ENCODE results near the gene PSMD12.
A peak's percentile ranks its signal among the peaks of the same experiment; 100 is the strongest.
"Not testable (repeated sequence)": the region's sequence is repeated elsewhere in the genome, so short reads cannot be mapped to it uniquely, and the experiment has no call there.

Gene PSMD12

DNA sequence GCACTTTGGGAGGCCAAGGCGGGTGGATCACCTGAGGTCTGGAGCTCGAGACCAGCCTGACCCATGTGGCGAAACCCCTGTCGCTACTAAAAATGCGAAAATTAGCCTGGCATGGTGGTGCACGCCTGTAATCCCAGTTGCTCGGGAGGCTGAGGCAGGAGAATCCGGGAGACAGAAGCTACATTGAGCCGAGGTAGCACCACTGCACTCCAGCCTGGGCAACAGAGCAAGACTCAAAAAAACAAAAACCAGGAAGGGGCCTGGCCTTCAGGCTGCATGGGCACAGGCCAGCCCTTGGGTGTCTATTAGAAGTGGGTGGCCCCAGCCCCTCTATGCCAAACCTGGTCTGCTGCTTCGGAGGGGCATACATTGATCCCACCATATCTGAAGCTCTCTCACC, 56.0 kb downstream of the PSMD12 start:
- DNase-seq (ENCODE audit: low read depth) = no peak

DNA sequence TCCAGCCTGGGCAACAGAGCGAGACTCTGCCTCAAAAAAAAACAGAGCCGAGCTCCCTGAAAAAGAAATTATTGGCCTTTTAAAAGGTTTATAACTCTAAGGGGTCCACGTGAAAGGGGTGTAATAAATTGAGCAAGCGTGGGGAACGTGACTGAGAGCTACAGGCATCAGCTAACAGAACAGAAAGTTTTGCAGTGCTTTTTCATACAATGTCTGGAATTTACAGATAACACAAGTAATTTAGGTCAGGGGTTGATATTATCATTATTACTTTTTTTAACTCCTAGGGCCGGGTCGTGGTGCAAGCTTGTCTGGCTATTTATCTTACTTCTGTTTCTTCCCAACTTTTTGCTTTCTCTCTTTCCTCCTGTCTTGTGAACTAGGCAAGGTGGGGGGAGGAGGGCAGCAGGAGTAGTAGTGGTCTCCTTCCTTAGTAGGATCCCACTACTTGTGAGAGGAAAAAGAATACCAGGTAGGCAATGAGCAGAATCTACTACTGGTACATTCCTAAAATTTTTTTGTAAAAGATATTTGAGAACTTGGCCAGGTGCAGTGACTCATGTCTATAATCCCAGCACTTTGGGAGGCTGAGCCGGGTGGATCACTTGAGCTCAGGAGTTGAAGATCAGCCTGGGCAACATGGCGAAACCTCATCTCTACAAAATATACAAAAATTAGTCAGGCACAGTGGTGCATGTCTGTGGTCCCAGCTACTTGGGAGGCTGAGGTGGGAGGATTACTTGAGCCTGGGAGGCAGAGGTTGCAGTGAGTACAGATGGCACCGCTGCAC, 60.7 kb downstream of the PSMD12 start:
- DNase-seq (ENCODE audit: low read depth) = not testable (repeated sequence)

DNA sequence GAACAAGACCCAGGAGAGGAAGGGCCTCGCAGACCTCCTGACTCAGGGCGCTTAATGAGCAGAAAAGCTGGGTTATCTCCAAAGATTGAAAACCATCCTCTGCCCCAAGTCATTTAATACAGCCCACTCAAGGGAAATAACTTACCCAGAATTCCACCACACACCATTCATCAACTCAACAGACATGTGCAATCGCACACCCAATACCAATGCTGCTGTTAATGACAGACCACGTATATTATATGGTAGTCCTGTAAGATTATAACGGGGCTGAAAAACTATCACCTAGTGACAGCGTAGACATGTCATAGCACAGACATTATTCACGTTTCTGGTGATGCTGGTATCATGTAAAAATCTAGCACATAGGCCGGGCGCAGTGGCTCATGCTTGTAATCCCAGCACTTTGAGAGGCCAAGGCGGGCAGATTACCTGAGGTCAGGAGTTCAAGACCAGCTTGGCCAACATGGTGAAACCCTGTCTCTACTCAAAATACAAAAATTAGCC, 68.9 kb downstream of the PSMD12 start:
- no peak for DNase-seq (ENCODE audit: low read depth)

DNA sequence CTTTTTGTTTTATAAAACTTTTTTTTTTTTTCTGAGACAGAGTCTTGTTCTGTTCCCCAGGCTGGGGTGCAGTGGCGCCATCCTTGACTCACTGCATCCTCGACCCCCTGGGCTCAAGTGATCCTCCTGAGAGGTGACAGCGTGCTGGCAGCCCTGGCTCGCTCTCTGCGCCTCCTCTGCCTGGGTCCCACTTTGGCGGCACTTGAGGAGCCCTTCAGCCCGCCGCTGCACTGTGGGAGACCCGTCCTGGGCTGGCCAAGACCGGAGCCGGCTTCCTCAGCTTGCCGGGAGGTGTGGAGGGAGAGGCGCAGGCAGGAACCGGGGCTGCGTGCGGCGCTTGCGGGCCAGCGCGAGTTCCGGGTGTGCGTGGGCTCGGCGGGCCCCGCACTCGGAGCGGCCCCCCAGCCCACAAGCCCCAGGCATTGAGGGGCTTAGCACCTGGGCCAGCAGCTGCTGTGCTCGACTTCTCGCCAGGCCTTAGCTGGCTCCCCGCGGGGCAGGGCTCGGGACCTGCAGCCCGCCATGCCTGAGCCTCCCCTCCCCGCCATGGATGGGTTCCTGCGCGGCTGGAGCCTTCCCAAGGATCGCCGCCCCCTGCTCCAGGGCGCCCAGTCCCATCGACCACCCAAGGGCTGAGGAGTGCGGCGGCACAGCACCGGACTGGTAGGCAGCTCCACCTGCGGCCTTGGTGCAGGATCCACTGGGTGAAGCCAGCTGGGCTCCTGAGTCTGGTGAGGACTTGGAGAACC, 71.8 kb downstream of the PSMD12 start:
- no peak for DNase-seq (ENCODE audit: low read depth)

DNA sequence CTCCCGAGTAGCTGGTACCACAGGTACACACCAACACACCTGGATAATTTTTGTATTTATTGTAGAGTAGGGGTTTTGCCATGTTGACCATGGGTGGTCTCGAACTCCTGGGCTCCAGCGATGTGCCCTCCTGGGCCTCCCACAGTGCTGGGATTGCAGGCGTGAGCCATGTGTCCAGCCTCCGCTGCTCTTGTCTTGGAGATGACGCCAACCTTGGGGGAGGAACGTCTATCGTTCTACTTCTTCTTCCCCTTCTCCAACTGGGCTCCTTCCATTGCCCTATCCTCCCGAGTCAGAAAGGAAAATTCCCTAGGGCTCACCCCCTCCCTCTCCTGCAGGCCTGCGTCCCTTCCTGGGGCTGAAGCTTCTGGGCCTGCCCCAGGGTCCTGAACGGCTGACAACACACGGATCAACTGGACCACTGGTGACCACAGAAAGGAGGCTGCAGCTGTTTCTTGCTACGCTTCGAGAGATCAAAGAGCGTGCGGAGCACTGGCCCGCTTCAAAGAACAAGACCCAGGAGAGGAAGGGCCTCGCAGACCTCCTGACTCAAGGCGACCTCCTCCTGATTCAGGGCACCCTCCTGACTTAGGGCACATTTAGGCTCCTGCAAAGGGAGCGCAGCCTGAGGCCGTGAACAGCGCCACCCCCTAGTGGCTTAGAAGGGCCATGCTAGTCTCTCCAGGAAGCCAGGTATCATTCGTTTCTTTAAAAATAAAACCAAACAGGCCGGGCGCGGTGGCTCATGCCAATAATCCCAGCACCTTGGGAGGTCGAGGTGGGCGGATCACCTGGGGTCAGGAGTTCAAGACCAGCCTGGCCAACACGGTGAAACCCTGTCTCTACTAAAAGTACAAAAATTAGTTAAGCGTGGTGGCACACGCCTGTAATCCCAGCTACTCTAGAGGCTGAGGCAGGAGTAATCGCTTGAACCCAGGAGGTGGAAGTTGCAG, 72.8 kb downstream of the PSMD12 start:
- peak; percentile 52 for DNase-seq (ENCODE audit: low read depth)

DNA sequence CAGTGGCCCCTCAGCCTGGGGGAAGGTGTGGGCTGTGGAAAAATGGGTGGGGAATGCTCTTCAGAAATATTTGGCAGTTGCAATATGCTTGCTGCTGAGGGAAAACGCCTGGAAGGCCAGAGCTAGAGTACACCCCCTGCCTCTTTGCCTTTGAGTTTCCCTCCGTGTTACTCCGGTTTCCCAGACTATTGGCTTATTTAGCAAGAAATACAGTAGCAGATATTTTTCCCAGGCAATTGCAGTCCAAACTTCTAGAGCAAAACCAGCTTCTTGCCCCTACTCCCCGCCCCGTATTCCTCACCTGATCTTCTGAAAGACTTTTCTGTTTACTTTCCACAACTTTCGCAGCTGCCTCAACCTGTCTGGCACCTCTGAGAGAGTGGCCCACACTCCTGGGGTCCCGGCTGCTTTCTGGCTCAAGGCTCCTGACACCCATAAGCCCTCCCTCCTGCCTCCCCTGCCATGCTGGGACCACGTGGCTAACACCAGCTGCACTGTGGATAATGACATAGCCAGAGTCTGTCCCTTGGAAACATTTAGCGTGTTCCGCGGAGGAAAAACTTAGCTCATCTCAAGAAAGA, 75.6 kb downstream of the PSMD12 start:
- DNase-seq (ENCODE audit: low read depth) = no peak

DNA sequence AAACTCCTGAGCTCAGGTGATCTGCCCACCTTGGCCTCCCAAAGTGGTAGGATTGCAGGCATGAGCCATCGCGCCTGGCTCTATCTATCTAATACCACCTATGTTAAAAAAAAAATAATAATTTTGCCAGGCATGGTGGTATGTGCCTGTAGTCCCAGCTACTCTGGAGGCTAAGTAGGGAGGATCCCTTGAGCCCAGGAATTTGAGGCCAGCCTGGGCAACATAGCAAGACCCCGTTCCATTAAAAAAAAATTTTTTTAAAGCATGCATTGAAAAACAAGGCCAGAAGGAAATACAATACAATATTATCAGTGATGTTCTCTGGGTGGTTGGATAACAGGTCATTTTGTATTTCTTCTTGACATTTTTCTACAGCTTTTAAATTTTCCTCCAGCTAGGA, 76.1 kb downstream of the PSMD12 start:
- no peak for DNase-seq (ENCODE audit: low read depth)

DNA sequence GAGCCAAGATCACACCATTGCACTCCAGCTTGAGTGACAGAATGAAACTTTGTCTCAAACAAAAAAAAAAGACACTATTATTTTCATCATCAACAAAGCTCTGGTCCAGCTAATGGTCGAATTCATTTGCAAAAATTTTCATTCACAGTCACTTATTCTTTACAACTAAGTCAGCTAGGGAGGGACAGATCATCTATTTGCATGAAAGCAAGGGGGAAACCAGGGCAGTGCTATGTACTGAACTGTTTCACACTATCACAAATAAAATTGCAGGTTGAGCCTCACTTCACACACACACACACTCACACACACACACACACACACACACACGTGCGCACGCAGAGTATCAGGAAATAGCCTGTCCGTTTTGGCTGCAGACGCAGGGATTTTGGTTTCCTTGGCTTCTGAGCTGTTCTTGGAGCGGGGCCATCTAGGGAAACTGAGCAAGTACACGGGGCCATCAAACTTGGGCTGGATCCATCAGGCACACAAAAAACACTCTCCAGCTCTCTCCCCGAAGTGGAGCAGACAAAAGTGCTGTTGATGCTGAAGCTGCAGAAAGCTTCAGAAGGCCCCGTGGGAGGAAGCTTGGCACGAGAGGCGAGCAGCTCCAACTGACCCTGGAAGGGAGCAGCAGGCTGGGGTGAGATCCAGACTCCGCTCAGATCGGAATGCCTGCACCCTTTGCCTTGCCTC, 77.0 kb downstream of the PSMD12 start:
- DNase-seq (ENCODE audit: low read depth) = no peak

Data from stimulated activated CD8-positive, alpha-beta memory T cell treated with anti-CD3 and anti-CD28 coated beads, Interleukin-12 subunit alpha, Interleukin-12 subunit beta, amount 100 ng/mL, for 1 hour (primary cell).